Stomach (tissue), 4 donors: ENCODE measurements around the gene TDO2.

Experiments used
- CTCF ChIP-seq, 7 experiments: fragments of 450-650 bp in 4 of 7; fragments of 200-600 bp in 3 of 7; sonication (generic) in 3 of 7; IDR thresholded peaks; one replicate each; pipeline ENCODE4 v1.5.1; 2016 to 2019; ENCODE audit warnings: antibody characterized with exemption in 7 of 7, control low read depth in 2 of 7, mild to moderate bottlenecking in 1 of 7
- POLR2A ChIP-seq, 4 donors: fragments of 450-650 bp; IDR thresholded peaks; one replicate each; pipeline ENCODE4 v1.6.1; 2016; ENCODE audit warnings: antibody characterized with exemption in 4 of 4, control low read depth in 2 of 4, mild to moderate bottlenecking in 1 of 4, moderate library complexity in 1 of 4

GRCh38 chr4:155885666-155886065 is 17.8 kb upstream of the TDO2 start:
- TF ChIP-seq CTCF (IDR thresholded peaks at IDR 0.05): no peak
- TF ChIP-seq POLR2A (IDR thresholded peaks at IDR 0.05): no peak
